ENCODE measurements around the gene MEGF8.

The MEGF8 gene

GRCh38 chr19:42406111-42406510, 80.7 kb downstream of the MEGF8 start:
- in situ Hi-C loops (cut with HindIII; ENCODE audit: low pct_ligation_motif_present, low sequenced_read_pairs), result no loop called here
- no peaks in the 10 kb centered on the region for H3K36me3 ChIP-seq (replicated peaks)
- DNase-seq, result no peak

GRCh38 chr19:42407085-42407815, 81.8 kb downstream of the MEGF8 start:
- DNase-seq, result no peak
- in situ Hi-C loops (cut with HindIII; ENCODE audit: low pct_ligation_motif_present, low sequenced_read_pairs), result no loop called here
- no peak for TF ChIP-seq CTCF (IDR thresholded peaks at IDR 0.05; ENCODE audit: low read depth, low read length, missing control alignments)
- Histone ChIP-seq H3K27ac (no peak overlapping the region), H3K36me3 (replicated peaks) (no peaks in the 10 kb centered on the region), H3K4me3 (ENCODE audit: low read depth, low read length) (no peak overlapping the region), H3K27me3 (replicated peaks) (no peaks in the 10 kb centered on the region)

More at GRCh38 chr19:42406111-42406510, 80.7 kb downstream of the MEGF8 start:
- no peak overlapping the region for H3K27ac ChIP-seq
- no peak overlapping the region for H3K4me3 ChIP-seq (ENCODE audit: low read depth, low read length)
- no peak for TF ChIP-seq CTCF (IDR thresholded peaks at IDR 0.05; ENCODE audit: low read depth, low read length, missing control alignments)
- no peaks in the 10 kb centered on the region for H3K27me3 ChIP-seq (replicated peaks)

GRCh38 chr19:42407816-42408175, 82.4 kb downstream of the MEGF8 start:
- Histone ChIP-seq H3K27ac (no peak overlapping the region), H3K27me3 (replicated peaks) (no peaks in the 10 kb centered on the region), H3K36me3 (replicated peaks) (no peaks in the 10 kb centered on the region), H3K4me3 (ENCODE audit: low read depth, low read length) (no peak overlapping the region)
- TF ChIP-seq CTCF (IDR thresholded peaks at IDR 0.05; ENCODE audit: low read depth, low read length, missing control alignments), result no peak
- no peak for DNase-seq
- in situ Hi-C loops (cut with HindIII; ENCODE audit: low pct_ligation_motif_present, low sequenced_read_pairs), result no loop called here

- in situ Hi-C loops (cut with HindIII; ENCODE audit: low pct_ligation_motif_present, low sequenced_read_pairs), result no loop called here
- no peak overlapping the region for H3K4me3 ChIP-seq (ENCODE audit: low read depth, low read length)
- no peaks in the 10 kb centered on the region for H3K36me3 ChIP-seq (replicated peaks)
- DNase-seq, result no peak
- H3K27me3 ChIP-seq (replicated peaks), result no peaks in the 10 kb centered on the region
- no peak for TF ChIP-seq CTCF (IDR thresholded peaks at IDR 0.05; ENCODE audit: low read depth, low read length, missing control alignments)
- no peak overlapping the region for H3K27ac ChIP-seq
These were observed 84.0 kb downstream of the MEGF8 start for GRCh38 chr19:42409477-42409876.

GRCh38 chr19:42410371-42410770, 84.9 kb downstream of the MEGF8 start:
- DNase-seq, result no peak
- in situ Hi-C loops (cut with HindIII; ENCODE audit: low pct_ligation_motif_present, low sequenced_read_pairs), result no loop called here
- H3K27ac ChIP-seq, result no peak overlapping the region
- H3K27me3 ChIP-seq (replicated peaks), result no peaks in the 10 kb centered on the region
- H3K36me3 ChIP-seq (replicated peaks), result no peaks in the 10 kb centered on the region
- H3K4me3 ChIP-seq (ENCODE audit: low read depth, low read length), result no peak overlapping the region
- no peak for TF ChIP-seq CTCF (IDR thresholded peaks at IDR 0.05; ENCODE audit: low read depth, low read length, missing control alignments)

All from brain microvascular endothelial cell (primary cell).